HepG2 (cell line): Measurements from ENCODE around the gene ANP32A. TPM values are rescaled to one million over a fixed set of nuclear protein-coding genes. Genes with fewer than 3 reads are reported as not detected.

Experiments
- ATAC-seq: fragments of 200-7000 bp; cut with Tn5 transposase; 3 replicates; pipeline ENCODE4 v1.9.1; 2020; ENCODE audit warnings: mild to moderate bottlenecking, moderate library complexity
- BruUV-seq: library from RNA; stranded (reverse); fragments of 400-500 nt; replicated peaks from 2 replicates; lab custom pipeline; 2021; lab: Mats Ljungman, UMichigan
- CTCF ChIA-PET: fragments of 300-600 bp; formaldehyde crosslinking; extraction: SDS; loops from one replicate; lab custom pipeline; 2021; ENCODE audit warnings: low total read pairs, inconsistent platforms, low intra/inter-chr PET ratio; lab: Yijun Ruan, JAX
- POLR2A ChIA-PET: fragments of 350-600 bp; sonication (Branson Sonifier 250); formaldehyde crosslinking; loops from one replicate; lab custom pipeline; 2020; ENCODE audit warnings: antibody characterized with exemption, inconsistent platforms; lab: Yijun Ruan, JAX
- DNase-seq: peaks from one replicate; pipeline ENCODE4 v3.0.0-alpha.2; 2015; ENCODE audit warnings: low spot score
- FAIRE-seq: peaks from 3 replicates; lab custom pipeline; 2011; peaks lifted over from hg19 to GRCh38; lab: Jason Lieb, UNC
- H2AFZ ChIP-seq: one replicate; pipeline ENCODE4 v1.6.1; 2011; ENCODE audit warnings: low read length, inconsistent platforms
- H3K27ac ChIP-seq: fragments of 300-600 bp; 3 replicates; pipeline ENCODE4 v1.8.0; 2011; ENCODE audit warnings: mixed run types, mild to moderate bottlenecking, mixed read lengths, low read length, inconsistent platforms; ENCODE audit not compliant: insufficient read depth; ENCODE audit errors: extremely low read length
- H3K27me3 ChIP-seq, 2 experiments: fragments of 200-600 bp in 1 of 2; 2 replicates in 1 of 2; 3 replicates in 1 of 2; pipeline versions ENCODE4 v1.6.0 to v1.8.0; 2011; ENCODE audit warnings: low read length in 2 of 2, mild to moderate bottlenecking in 2 of 2, moderate library complexity in 2 of 2, inconsistent platforms in 1 of 2; ENCODE audit not compliant: insufficient read depth in 2 of 2, control insufficient read depth in 1 of 2
- H3K36me3 ChIP-seq, 2 experiments: fragments of 200-600 bp in 1 of 2; replicated peaks in 1 of 2; 2 replicates in 1 of 2; 3 replicates in 1 of 2; pipeline versions ENCODE4 v1.5.1 to v1.8.0; 2011; ENCODE audit warnings: low read length in 2 of 2, inconsistent platforms in 1 of 2; ENCODE audit not compliant: insufficient read depth in 2 of 2, control insufficient read depth in 1 of 2
- H3K4me1 ChIP-seq: 2 replicates; pipeline ENCODE4 v1.5.1; 2012; ENCODE audit warnings: low read length, inconsistent platforms; ENCODE audit not compliant: insufficient read depth
- H3K4me2 ChIP-seq: 2 replicates; pipeline ENCODE4 v1.6.0; 2011; ENCODE audit warnings: low read depth, low read length, inconsistent platforms
- H3K4me3 ChIP-seq, 3 experiments: fragments of 200-600 bp in 1 of 3; sonication (generic), shearing (Covaris generic) in 1 of 3; replicated peaks in 1 of 3; 2 replicates each; pipeline ENCODE4 v1.5.1; 2011 to 2016; ENCODE audit warnings: low read length in 3 of 3, inconsistent platforms in 2 of 3, low read depth in 2 of 3, mild to moderate bottlenecking in 2 of 3, control low read depth in 1 of 3, mixed read lengths in 1 of 3; ENCODE audit not compliant: insufficient read depth in 1 of 3
- H3K79me2 ChIP-seq: one replicate; pipeline ENCODE4 v1.6.1; 2011; ENCODE audit warnings: low read length, inconsistent platforms; ENCODE audit not compliant: insufficient read depth
- H3K9ac ChIP-seq: 2 replicates; pipeline ENCODE4 v1.6.0; 2011; ENCODE audit warnings: mild to moderate bottlenecking, low read depth, low read length, inconsistent platforms; ENCODE audit not compliant: insufficient read depth
- H3K9me3 ChIP-seq: 2 replicates; pipeline ENCODE4 v1.5.1; 2012; ENCODE audit warnings: mild to moderate bottlenecking, low read length
- H4K20me1 ChIP-seq: 2 replicates; pipeline ENCODE4 v1.6.0; 2011; ENCODE audit warnings: inconsistent platforms, mild to moderate bottlenecking, low read length, moderate library complexity; ENCODE audit not compliant: insufficient read depth
- DNMT3B ChIP-seq: conservative IDR thresholded peaks from 2 replicates; pipeline ENCODE4 v1.6.1; 2016; ENCODE audit warnings: missing biosample characterization, control low read depth
- HMGA1 ChIP-seq: sonication (generic); formaldehyde crosslinking; conservative IDR thresholded peaks from 2 replicates; pipeline ENCODE4 v1.4.0; 2020; ENCODE audit warnings: missing genetic modification reagents
- RAD21 ChIP-seq: fragments of 450-650 bp; formaldehyde crosslinking; IDR thresholded peaks from 2 replicates; pipeline ENCODE4 v1.5.0; 2020; ENCODE audit warnings: mild to moderate bottlenecking
- SMC3 ChIP-seq: IDR thresholded peaks from 2 replicates; pipeline ENCODE4 v1.6.1; 2011; ENCODE audit warnings: low read length, improper control_type of control experiment
- SMYD3 ChIP-seq: sonication (generic); formaldehyde crosslinking; IDR thresholded peaks from 2 replicates; pipeline ENCODE4 v1.8.1; 2023; ENCODE audit warnings: mild to moderate bottlenecking, missing genetic modification reagents
- SPEN ChIP-seq: sonication (generic); formaldehyde crosslinking; IDR thresholded peaks from 2 replicates; pipeline ENCODE4 v1.5.1; 2020; ENCODE audit warnings: low read depth, mild to moderate bottlenecking, missing genetic modification reagents
- ZBTB33 ChIP-seq: sonication (generic); formaldehyde crosslinking; IDR thresholded peaks from 2 replicates; pipeline ENCODE4 v1.4.0; 2020; ENCODE audit warnings: missing genetic modification reagents
- ZBTB38 ChIP-seq: sonication (generic); formaldehyde crosslinking; IDR thresholded peaks from 2 replicates; pipeline ENCODE4 v1.5.1; 2020; ENCODE audit warnings: mild to moderate bottlenecking, missing genetic modification reagents
- ZNF180 ChIP-seq: sonication (generic); formaldehyde crosslinking; IDR thresholded peaks from 2 replicates; pipeline ENCODE4 v1.4.0; 2020; ENCODE audit warnings: low read depth, missing genetic modification reagents, borderline replicate concordance
- WGBS: methylation state at CpG from one replicate; pipeline ENCODE4 v1.1.6; 2017; ENCODE audit warnings: low lambda C conversion rate; 5-methylcytosine and 5-hydroxymethylcytosine counted together
- in situ Hi-C: cut with HindIII; loops from 2 replicates; pipeline ENCODE4 v1.10.0; 2017; ENCODE audit warnings: low pct_unique_long_range_greater_than_20kb; ENCODE audit not compliant: extremely low pct_ligation_motif_present
- intact Hi-C: fragments of 100-400 bp; cut with micrococcal nuclease; formaldehyde crosslinking; loops from one replicate; pipeline ENCODE4 v1.10.0; 2022; ENCODE audit not compliant: unreplicated experiment
- polyA plus RNA-seq, 8 experiments: library from polyadenylated mRNA; depleted of rRNA in 3 of 8; stranded (reverse) in 7 of 8; unstranded in 1 of 8; fragments of >200 nt; fragmentation: Illumina TruSeq in 4 of 8; extraction: Trizol in 4 of 8; gene quantifications; 2 replicates each; pipeline versions ENCODE4 v1.2.1 to v1.2.3, GENCODE V29; 2011 to 2016; ENCODE audit warnings: low read depth in 4 of 8, missing spikeins in 1 of 8, mixed read lengths in 1 of 8; ENCODE audit not compliant: insufficient read depth in 1 of 8
- total RNA-seq, 5 experiments: library from RNA; depleted of rRNA; stranded (reverse); fragments of >200 nt; fragmentation: Illumina TruSeq; extraction: Trizol; gene quantifications; 2 replicates each; pipeline ENCODE4 v1.2.3, GENCODE V29; 2016; ENCODE audit warnings: low read depth in 1 of 5

The ANP32A gene
- total and polyA plus RNA-seq, 2 of the 13 experiments (the other 11 are each of a cell fraction or from before 2014, with no cell fraction given) = 60.6 to 206 TPM

GRCh38 chr15:68784206-68784605 is 36.5 kb downstream of the ANP32A start:
- no peaks in the 10 kb centered on the region for H3K27me3 ChIP-seq
- no peak overlapping the region for H3K27ac ChIP-seq
- no TSS peak for BruUV-seq
- intact Hi-C loops = no loop called here
- 98% methylated on average over 13 of the region's 13 CpGs for WGBS
- H3K9me3 ChIP-seq = no peaks in the 10 kb centered on the region
- FAIRE-seq (no peak), ATAC-seq (peak; percentile 13; the same call in 2 of the 3 replicates), DNase-seq (no peak)
- CTCF ChIA-PET = interaction anchor here (1.2 to 2.2 kb wide), 2 partner anchors 91 to 141 kb away, joined by 6 to 36 read pairs; no protein-coding TSS in a partner anchor
- in situ Hi-C loops = loop anchor here (5.0 kb wide), 1 partner anchor 93 kb away; no protein-coding TSS in a partner anchor
- H3K79me2 ChIP-seq = peaks cover 11% of the 10 kb centered on the region
- no peak overlapping the region for H2AFZ ChIP-seq
- peaks cover 31 to 81% of the 10 kb centered on the region in 2 experiments for H3K36me3 ChIP-seq
- H3K4me1 ChIP-seq = no peaks in the 10 kb centered on the region; the same call in 1 of the 2 replicates
- H4K20me1 ChIP-seq = peaks cover 41% of the 10 kb centered on the region
- POLR2A ChIA-PET = interaction anchor here (1.1 to 1.4 kb wide), 3 partner anchors 32 to 92 kb away, joined by 3 to 4 read pairs (median 4); no protein-coding TSS in a partner anchor
- no peak overlapping the region for H3K9ac ChIP-seq
- TF ChIP-seq DNMT3B (CRISPR knock-in tag) = no peak
- no peak overlapping the region for H3K4me3 ChIP-seq
- H3K4me2 ChIP-seq = no peak overlapping the region

GRCh38 chr15:68783226-68784058 is 37.3 kb downstream of the ANP32A start:
- Histone ChIP-seq H3K4me2 (no peak overlapping the region), H3K4me1 (no peaks in the 10 kb centered on the region), H3K27me3 (no peaks in the 10 kb centered on the region), H3K4me3 (no peak overlapping the region), H3K9ac (no peak overlapping the region), H3K36me3 (peaks cover 27 to 82% of the 10 kb centered on the region in 2 experiments), H3K27ac (no peak overlapping the region), H3K9me3 (no peaks in the 10 kb centered on the region), H4K20me1 (peaks cover 33% of the 10 kb centered on the region), H2AFZ (no peak overlapping the region), H3K79me2 (peaks cover 4% of the 10 kb centered on the region)
- intact Hi-C loops = loop anchor here (1.0 kb wide), 3 partner anchors 46 to 142 kb away; no protein-coding TSS in a partner anchor
- in situ Hi-C loops = loop anchor here (5.0 kb wide), 1 partner anchor 94 kb away; no protein-coding TSS in a partner anchor
- no peak for FAIRE-seq
- WGBS = 95% methylated on average over 6 of the region's 9 CpGs
- POLR2A ChIA-PET = interaction anchor here (1.1 to 1.4 kb wide), 3 partner anchors 33 to 92 kb away, joined by 3 to 4 read pairs (median 4); no protein-coding TSS in a partner anchor
- peak; percentile 19 for DNase-seq
- CTCF ChIA-PET = interaction anchor here (1.2 to 2.2 kb wide), 2 partner anchors 92 to 141 kb away, joined by 6 to 36 read pairs; no protein-coding TSS in a partner anchor
- no TSS peak for BruUV-seq
- ATAC-seq = peak; percentile 93
- TF ChIP-seq ZNF180 (CRISPR knock-in tag) = no peak
- peak; percentile 62; the same call in 1 of the 2 replicates for TF ChIP-seq RAD21 (CRISPR knock-in tag)
- no peak for TF ChIP-seq SMYD3 (CRISPR knock-in tag)
- no peak for TF ChIP-seq HMGA1 (CRISPR knock-in tag)
- no peak for TF ChIP-seq ZBTB38 (CRISPR knock-in tag)
- TF ChIP-seq SPEN (CRISPR knock-in tag) = no peak
- peak; percentile 58 for TF ChIP-seq SMC3
- TF ChIP-seq ZBTB33 (CRISPR knock-in tag) = peak; percentile 89
